GM13977 (cell line): ENCODE measurements around the gene ASIP.
"Not testable (repeated sequence)": the region's sequence is repeated elsewhere in the genome, so short reads cannot be mapped to it uniquely, and the experiment has no call there.

Experiments used
- DNase-seq: peaks from one replicate; pipeline ENCODE4 v3.0.0; 2012; ENCODE audit warnings: low spot score
- in situ Hi-C: fragments of 300-500 bp; cut with MboI; formaldehyde crosslinking; loops from one replicate; pipeline ENCODE4 v1.12.0; 2022; ENCODE audit warnings: low sequenced_read_pairs, low pct_unique_long_range_greater_than_20kb, mixed read lengths, inconsistent platforms; ENCODE audit not compliant: unreplicated experiment
- TF ChIP-seq, protein P1 (sequence below): IDR thresholded peaks from 2 replicates; pipeline ENCODE4 v1.5.1; 2012; ENCODE audit warnings: mild to moderate bottlenecking, control low read depth; ENCODE audit not compliant: insufficient read depth; ENCODE audit errors: extremely low read depth, missing control alignments

The ASIP gene

DNA sequence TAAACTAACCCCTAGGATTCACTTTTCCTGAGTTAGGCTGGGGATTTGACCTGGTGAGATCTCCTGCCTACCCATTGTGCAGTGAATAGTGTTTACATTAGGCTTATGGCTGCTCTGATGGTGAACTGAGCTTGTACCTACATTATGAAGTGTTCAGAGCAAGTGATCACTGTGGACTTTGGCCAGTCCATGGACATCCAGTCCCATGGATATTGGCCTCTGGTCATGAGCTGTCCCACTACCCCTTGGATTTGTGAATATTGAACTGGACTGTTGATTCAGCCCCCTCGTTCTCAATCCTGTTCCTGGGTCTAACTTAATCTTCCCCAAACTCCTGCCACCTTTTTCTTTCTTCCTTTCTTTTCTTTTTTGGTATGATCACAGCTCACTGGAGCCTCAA, 13.8 kb downstream of the ASIP start:
- in situ Hi-C loops, result no loop called here
- TF ChIP-seq, protein P1, sequence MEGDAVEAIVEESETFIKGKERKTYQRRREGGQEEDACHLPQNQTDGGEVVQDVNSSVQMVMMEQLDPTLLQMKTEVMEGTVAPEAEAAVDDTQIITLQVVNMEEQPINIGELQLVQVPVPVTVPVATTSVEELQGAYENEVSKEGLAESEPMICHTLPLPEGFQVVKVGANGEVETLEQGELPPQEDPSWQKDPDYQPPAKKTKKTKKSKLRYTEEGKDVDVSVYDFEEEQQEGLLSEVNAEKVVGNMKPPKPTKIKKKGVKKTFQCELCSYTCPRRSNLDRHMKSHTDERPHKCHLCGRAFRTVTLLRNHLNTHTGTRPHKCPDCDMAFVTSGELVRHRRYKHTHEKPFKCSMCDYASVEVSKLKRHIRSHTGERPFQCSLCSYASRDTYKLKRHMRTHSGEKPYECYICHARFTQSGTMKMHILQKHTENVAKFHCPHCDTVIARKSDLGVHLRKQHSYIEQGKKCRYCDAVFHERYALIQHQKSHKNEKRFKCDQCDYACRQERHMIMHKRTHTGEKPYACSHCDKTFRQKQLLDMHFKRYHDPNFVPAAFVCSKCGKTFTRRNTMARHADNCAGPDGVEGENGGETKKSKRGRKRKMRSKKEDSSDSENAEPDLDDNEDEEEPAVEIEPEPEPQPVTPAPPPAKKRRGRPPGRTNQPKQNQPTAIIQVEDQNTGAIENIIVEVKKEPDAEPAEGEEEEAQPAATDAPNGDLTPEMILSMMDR, result no peak
- no peak for DNase-seq

DNA sequence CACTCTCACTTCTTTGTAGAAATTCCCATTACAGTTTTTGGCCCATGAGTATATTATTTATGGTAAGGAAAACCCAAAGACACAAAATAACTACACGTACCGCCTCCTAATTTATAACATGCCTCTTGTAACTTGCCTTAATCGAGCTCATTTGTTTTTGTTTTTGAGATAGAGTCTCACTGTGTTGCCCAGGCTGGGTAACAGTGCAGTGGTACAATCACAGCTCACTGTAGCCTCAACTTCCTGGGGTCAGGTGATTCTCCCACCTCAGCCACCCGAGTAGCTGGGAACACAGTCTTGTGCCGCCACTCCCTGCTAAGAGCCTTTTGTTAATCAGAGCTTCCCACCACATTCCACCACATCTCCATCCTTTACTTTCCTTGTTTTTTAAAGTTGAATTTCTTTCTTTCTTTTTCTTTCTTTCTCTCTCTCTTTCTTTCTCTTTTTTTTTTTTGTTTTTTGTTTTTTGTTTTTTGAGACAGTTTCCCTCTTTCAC, 15.5 kb downstream of the ASIP start:
- in situ Hi-C loops, result no loop called here
- TF ChIP-seq, protein P1, result no peak
- DNase-seq, result no peak

DNA sequence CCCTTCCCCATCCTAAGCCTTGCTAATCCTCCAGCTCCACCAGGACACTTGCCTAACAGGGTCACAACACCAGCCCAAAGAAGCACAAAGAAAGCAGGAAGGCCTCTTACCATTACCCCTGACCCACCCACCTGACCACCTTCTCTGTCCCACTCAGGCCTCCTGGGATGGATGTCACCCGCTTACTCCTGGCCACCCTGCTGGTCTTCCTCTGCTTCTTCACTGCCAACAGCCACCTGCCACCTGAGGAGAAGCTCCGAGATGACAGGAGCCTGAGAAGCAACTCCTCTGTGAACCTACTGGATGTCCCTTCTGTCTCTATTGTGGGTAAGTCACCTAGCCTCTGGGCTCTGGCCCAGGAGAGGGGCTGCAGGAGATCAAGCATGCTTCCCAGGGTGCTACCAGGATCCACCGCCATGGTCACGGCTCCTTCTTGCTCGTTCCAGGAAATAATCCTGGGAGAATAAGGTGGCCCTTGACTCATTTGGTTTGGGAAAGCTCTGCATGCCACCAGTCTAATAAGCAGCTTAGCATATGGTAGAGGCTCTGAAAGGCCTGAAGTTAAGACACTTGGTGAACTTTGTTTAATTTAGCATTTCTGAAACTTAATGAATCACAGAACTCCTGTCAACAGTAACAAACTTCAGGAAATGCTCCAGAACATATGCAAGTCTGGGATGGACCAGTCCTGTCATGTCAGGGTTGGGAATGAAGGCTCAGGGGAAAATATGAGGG, 19.2 kb downstream of the ASIP start:
- in situ Hi-C loops, result no loop called here
- DNase-seq, result no peak
- TF ChIP-seq, protein P1, result no peak

DNA sequence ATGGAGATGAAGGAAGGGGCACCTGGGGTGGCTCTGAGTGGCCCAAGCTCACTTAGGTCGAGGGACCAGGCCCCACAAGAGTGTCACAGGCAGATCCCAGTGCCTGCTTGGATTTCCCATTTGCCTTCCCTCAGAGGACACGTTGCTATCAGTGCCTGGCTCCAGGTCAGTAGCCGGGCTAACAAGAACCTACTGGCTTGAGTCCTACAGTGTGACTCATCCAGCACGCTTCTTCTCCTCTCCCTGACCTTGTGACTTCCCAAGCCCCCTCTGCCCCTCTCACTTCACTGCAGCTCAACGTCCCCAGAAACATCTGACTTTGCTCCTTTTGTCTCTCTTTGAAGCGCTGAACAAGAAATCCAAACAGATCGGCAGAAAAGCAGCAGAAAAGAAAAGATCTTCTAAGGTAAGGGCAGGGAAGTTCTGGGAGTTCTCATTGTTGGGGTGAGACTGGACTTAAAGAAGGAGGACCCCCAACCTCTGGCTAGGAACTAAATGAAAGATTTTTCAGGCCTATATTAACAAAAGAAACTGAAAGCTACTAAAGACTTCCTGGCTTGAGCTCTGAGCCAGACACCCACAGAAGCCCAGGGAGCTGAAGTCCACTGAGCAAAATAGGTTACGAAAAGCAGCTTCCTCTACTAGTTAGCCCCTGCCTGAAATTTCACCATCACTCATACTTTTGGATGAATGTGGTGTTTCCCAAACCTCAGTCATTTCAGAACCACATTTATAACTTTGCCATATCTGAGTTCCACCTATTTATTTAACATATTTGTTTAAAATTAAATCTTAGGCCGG, 21.5 kb downstream of the ASIP start:
- in situ Hi-C loops, result no loop called here
- DNase-seq, result no peak
- TF ChIP-seq, protein P1, result no peak

DNA sequence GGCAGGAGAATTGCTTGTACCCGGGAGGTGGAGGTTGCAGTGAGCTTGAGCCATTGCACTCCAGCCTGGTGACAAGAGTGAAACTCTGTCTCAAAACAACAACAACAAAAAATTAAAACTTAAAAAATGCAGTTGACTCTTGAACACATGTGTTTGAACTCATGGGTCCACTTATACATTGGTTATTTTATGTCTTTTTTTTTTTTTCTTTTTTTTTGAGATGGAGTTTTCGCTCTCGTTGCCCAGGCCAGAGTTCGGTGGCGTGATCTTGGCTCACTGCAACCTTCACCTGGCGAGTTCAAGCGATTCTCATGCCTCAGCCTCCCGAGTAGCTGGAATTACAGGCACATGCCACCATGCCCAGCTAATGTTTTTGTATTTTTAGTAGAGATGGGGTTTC, 22.2 kb downstream of the ASIP start:
- in situ Hi-C loops, DNase-seq: not testable (repeated sequence)

DNA sequence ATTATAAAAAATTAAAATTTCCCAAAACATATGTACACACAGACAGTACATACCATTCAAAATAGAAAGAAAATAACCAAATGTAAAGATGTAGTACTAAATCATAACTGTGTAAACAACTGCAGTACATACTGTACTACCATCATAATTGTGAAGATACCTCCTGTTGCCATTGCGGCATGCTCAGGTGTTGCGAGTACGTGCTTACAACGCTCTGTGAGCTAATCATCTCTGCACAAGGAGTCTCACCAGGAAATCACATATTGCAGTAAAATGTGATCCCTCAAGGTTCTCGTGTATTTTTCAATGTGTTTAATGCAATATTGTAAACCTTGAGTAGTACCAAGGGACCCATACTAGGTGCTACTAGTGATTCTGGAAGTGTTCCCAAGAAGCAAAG, 22.9 kb downstream of the ASIP start:
- TF ChIP-seq, protein P1, result no peak
- no peak for DNase-seq
- in situ Hi-C loops, result no loop called here

DNA sequence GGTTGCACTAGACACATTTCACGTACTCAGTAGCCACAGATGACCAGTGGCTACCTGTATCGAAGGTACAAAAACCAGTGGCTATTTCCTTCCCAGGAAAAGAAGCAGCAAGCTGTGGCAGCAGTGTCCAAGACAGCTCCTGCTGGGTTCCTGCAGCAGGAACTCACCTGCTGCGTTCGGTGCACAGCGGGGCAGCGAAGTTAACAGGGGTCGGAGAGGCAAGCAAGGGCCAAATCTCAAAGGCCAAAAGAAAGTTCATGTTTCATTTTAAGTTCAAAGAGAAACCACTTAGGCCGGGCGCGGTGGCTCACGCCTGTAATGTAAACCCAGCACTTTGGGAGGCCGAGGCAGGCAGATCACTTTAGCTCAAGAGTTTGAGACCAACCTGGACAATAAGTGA, 26.9 kb downstream of the ASIP start:
- TF ChIP-seq, protein P1, result no peak
- in situ Hi-C loops, result no loop called here
- no peak for DNase-seq
